ENCODE results near the gene NFAT5. TPM values are rescaled to one million over a fixed set of nuclear protein-coding genes. Genes with fewer than 3 reads are reported as not detected.

NFAT5 gene
- total RNA-seq, 1 experiment from 2014 or later = 21.0 TPM

- Histone ChIP-seq H4K5ac (ENCODE audit: insufficient read length, low read depth, low read length) (no peak overlapping the region), H2BK15ac (ENCODE audit: low read depth, low read length) (no peak overlapping the region), H3K27ac (ENCODE audit: insufficient read length, low read depth, low read length) (no peak overlapping the region), H2BK20ac (ENCODE audit: low read depth, low read length, poor library complexity, severe bottlenecking) (no peak overlapping the region), H3K23ac (ENCODE audit: insufficient read length, low read depth, low read length) (no peak overlapping the region), H3K23me2 (ENCODE audit: insufficient read length, low read depth, low read length, poor library complexity, severe bottlenecking) (no peaks in the 10 kb centered on the region), H2BK5ac (ENCODE audit: insufficient read length, low read length) (no peak overlapping the region), H3K56ac (ENCODE audit: insufficient read length, low read depth, low read length) (no peak overlapping the region), H3K79me1 (ENCODE audit: insufficient read depth, low read depth, low read length, poor library complexity, severe bottlenecking) (peaks cover 3% of the 10 kb centered on the region), H2BK12ac (ENCODE audit: insufficient read length, low read depth, low read length) (no peak overlapping the region), H4K8ac (replicated peaks; ENCODE audit: insufficient read length, low read depth, low read length) (no peak overlapping the region), H3K9me3 (ENCODE audit: control insufficient read depth, low read depth, low read length) (no peaks in the 10 kb centered on the region), H3K18ac (ENCODE audit: insufficient read length, low read depth, low read length) (no peak overlapping the region), H3K4ac (ENCODE audit: low read depth, low read length) (no peak overlapping the region), H3K27me3 (ENCODE audit: insufficient read depth, low read length) (no peaks in the 10 kb centered on the region), H2BK120ac (ENCODE audit: low read depth, low read length, poor library complexity, severe bottlenecking) (no peak overlapping the region), H3T11ph (ENCODE audit: low read length) (no peak overlapping the region), H4K20me1 (ENCODE audit: control insufficient read depth, insufficient read depth, insufficient read length) (no peaks in the 10 kb centered on the region), H3K9ac (ENCODE audit: extremely low read depth, insufficient read length, low read length) (no peak overlapping the region), H4K91ac (ENCODE audit: insufficient read length, low read depth, low read length) (no peak overlapping the region), H2AK5ac (ENCODE audit: insufficient read length, low read length) (no peak overlapping the region), H3K4me2 (ENCODE audit: insufficient read depth, insufficient read length, low read length) (no peak overlapping the region), H2AFZ (ENCODE audit: low read length) (no peak overlapping the region), H3K4me1 (ENCODE audit: insufficient read depth, low read length) (no peaks in the 10 kb centered on the region), H3K14ac (ENCODE audit: insufficient read depth, low read length) (no peak overlapping the region), H3K79me2 (ENCODE audit: insufficient read depth, low read length) (no peaks in the 10 kb centered on the region; the same call in 1 of the 2 replicates)
- Mint-ChIP-seq H3K36me3 (ENCODE audit: insufficient read depth in 1 of 3, low read depth in 3 of 3) (peaks cover 0 to 3% (median 3%) of the 10 kb centered on the region in 3 experiments; a peak in 2 of 7 replicates), H3K9me3 (no peaks in the 10 kb centered on the region), H3K4me1 (peaks cover 2 to 4% of the 10 kb centered on the region in 2 experiments; a peak in 3 of 4 replicates), H3K27ac (no peak overlapping the region), H3K27me3 (ENCODE audit: low read depth) (no peaks in the 10 kb centered on the region), H3K4me3 (no peak overlapping the region)
- WGBS (ENCODE audit: extremely low coverage, insufficient read length, low lambda C conversion rate) = no CpG with 5 or more reads among the region's 1 CpG
- DNase-seq = no peak
- no peak for TF ChIP-seq CTCF (conservative IDR thresholded peaks at IDR 0.05)
Measured at GRCh38 chr16:69621225-69621624, 55.5 kb downstream of the NFAT5 start.

Data from H9 (cell line).